ENCODE measurements around the gene RPRD1A.

DNA sequence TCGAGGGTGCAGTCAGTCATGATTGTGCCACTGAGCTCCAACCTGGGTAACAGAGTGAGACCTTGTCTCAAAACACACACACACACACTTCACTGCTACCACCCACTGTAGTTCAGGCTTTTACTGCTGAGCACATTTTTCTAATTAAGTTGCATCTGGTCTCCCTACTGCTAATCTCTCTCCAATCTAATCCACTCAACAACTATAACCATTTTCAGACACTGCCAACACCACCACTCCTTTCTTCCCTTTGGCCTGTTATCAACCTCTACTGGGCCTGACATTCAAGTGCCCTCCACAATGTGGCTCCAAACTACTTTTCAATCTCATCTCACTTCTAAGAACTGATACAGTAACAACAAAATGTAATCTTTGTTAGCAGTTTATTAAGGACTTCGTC is 50.1 kb downstream of the RPRD1A start:
- TF ChIP-seq CTCF (IDR thresholded peaks at IDR 0.05) (no peak), POLR2AphosphoS5 (IDR thresholded peaks at IDR 0.05) (no peak)

Data from sigmoid colon (tissue), 4 donors.